ENCODE data around the gene ICAM4. TPM values are rescaled to one million over a fixed set of nuclear protein-coding genes. Genes with fewer than 3 reads are reported as not detected.

The ICAM4 gene
- total and polyA plus RNA-seq, 2 of the 13 experiments (the other 11 are each of a cell fraction or from before 2014, with no cell fraction given) = 2.9 to 4.0 TPM

DNA sequence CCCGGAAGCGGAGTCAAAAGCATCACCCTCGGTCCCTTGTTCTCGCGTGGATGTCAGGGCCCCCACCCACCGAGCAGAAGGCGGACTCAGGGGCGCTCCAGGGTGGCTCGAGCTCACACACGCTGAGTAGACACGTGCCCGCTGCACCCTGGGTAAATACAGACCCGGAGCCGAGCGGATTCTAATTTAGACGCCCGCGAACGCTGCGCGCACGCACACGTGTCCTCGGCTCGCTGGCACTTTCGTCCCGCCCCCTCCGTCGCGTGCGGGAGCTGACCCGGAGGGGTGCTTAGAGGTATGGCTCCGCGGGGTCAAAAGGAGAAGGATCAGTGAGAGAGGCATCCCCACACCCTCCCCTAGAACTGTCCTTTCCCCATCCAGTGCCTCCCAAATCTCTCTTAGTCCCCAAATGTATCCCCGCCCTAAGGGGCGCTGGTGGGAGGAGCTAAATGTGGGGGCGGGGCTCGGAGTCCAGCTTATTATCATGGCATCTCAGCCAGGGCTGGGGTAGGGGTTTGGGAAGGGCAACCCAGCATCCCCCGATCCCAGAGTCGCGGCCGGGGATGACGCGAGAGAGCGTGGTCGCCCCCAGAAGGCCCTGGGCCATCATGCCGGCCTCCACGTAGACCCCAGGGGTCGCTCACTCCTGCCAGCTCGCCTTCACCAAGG, 2.5 kb downstream of the ICAM4 start (continued):
- TF ChIP-seq, protein P1, sequence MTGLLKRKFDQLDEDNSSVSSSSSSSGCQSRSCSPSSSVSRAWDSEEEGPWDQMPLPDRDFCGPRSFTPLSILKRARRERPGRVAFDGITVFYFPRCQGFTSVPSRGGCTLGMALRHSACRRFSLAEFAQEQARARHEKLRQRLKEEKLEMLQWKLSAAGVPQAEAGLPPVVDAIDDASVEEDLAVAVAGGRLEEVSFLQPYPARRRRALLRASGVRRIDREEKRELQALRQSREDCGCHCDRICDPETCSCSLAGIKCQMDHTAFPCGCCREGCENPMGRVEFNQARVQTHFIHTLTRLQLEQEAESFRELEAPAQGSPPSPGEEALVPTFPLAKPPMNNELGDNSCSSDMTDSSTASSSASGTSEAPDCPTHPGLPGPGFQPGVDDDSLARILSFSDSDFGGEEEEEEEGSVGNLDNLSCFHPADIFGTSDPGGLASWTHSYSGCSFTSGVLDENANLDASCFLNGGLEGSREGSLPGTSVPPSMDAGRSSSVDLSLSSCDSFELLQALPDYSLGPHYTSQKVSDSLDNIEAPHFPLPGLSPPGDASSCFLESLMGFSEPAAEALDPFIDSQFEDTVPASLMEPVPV (CRISPR knock-in tag; IDR thresholded peaks at IDR 0.05) = peak; percentile 83; the same call in 1 of the 2 replicates
- TF ChIP-seq FOXA1 (IDR thresholded peaks at IDR 0.05) (no peak), FOXA1 (CRISPR knock-in tag; IDR thresholded peaks at IDR 0.05) (peak; percentile 56; the same call in 1 of the 2 replicates), ZNF232 (CRISPR knock-in tag; IDR thresholded peaks at IDR 0.05; ENCODE audit: borderline replicate concordance) (peak; percentile 70; the same call in 1 of the 2 replicates), ZNF776 (CRISPR knock-in tag; IDR thresholded peaks at IDR 0.05) (peak; percentile 73; the same call in 1 of the 2 replicates), ZNF616 (CRISPR knock-in tag; IDR thresholded peaks at IDR 0.05; ENCODE audit: low read depth) (peak; percentile 90), MXD4 (CRISPR knock-in tag; IDR thresholded peaks at IDR 0.05) (peak; percentile 67; the same call in 1 of the 2 replicates), ZNF12 (CRISPR knock-in tag; IDR thresholded peaks at IDR 0.05) (peak; percentile 35; the same call in 1 of the 2 replicates), CREM (IDR thresholded peaks at IDR 0.05) (no peak), CREM (CRISPR knock-in tag; IDR thresholded peaks at IDR 0.05) (no peak), MIXL1 (CRISPR knock-in tag; IDR thresholded peaks at IDR 0.05) (no peak; the same call in 1 of the 2 replicates), HDAC6 (IDR thresholded peaks at IDR 0.05; ENCODE audit: low read depth, low read length) (no peak), HOXA3 (CRISPR knock-in tag; IDR thresholded peaks at IDR 0.05) (peak; percentile 67; the same call in 1 of the 2 replicates), ZNF230 (CRISPR knock-in tag; IDR thresholded peaks at IDR 0.05) (0 out of 2 replicates have a peak, but pooled peaks have one; percentile 71), SOX6 (IDR thresholded peaks at IDR 0.05) (no peak), SOX6 (CRISPR knock-in tag; IDR thresholded peaks at IDR 0.05) (no peak; the same call in 1 of the 2 replicates), HINFP (CRISPR knock-in tag; IDR thresholded peaks at IDR 0.05; ENCODE audit: low read depth) (peak; percentile 37; the same call in 1 of the 2 replicates), ZNF446 (CRISPR knock-in tag; IDR thresholded peaks at IDR 0.05) (no peak), TEAD3 (CRISPR knock-in tag; optimal IDR thresholded peaks at IDR 0.05; ENCODE audit: borderline replicate concordance) (no peak), BCLAF1 (IDR thresholded peaks at IDR 0.05) (no peak), ZNF143 (CRISPR knock-in tag; IDR thresholded peaks at IDR 0.05) (peak; percentile 39; the same call in 1 of the 2 replicates)
- TF ChIP-seq, protein P2, sequence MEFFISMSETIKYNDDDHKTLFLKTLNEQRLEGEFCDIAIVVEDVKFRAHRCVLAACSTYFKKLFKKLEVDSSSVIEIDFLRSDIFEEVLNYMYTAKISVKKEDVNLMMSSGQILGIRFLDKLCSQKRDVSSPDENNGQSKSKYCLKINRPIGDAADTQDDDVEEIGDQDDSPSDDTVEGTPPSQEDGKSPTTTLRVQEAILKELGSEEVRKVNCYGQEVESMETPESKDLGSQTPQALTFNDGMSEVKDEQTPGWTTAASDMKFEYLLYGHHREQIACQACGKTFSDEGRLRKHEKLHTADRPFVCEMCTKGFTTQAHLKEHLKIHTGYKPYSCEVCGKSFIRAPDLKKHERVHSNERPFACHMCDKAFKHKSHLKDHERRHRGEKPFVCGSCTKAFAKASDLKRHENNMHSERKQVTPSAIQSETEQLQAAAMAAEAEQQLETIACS (CRISPR knock-in tag; IDR thresholded peaks at IDR 0.05) = peak; percentile 47
- TF ChIP-seq, protein P3, sequence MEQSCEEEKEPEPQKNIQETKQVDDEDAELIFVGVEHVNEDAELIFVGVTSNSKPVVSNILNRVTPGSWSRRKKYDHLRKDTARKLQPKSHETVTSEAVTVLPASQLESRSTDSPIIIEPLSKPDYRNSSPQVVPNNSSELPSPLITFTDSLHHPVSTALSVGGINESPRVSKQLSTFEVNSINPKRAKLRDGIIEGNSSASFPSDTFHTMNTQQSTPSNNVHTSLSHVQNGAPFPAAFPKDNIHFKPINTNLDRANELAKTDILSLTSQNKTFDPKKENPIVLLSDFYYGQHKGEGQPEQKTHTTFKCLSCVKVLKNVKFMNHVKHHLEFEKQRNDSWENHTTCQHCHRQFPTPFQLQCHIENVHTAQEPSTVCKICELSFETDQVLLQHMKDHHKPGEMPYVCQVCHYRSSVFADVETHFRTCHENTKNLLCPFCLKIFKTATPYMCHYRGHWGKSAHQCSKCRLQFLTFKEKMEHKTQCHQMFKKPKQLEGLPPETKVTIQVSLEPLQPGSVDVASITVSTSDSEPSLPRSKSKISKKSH (CRISPR knock-in tag; IDR thresholded peaks at IDR 0.05; ENCODE audit: borderline replicate concordance) = peak; percentile 56; the same call in 1 of the 2 replicates
